Stimulated activated CD4-positive, alpha-beta T cell treated with anti-CD3 and anti-CD28 coated beads, Interleukin-12 subunit alpha, Interleukin-12 subunit beta, amount 100 ng/mL, for 4 hours (primary cell): Measurements from ENCODE around the gene REC8.

ENCODE experiments used
- DNase-seq: peaks from one replicate; pipeline ENCODE4 v3.0.0-alpha.2; 2020

Gene REC8

GRCh38 chr14:24171422-24172260 lies at the start of gene REC8:
Gene REC8, plus strand, starts transcription at chr14:24172080. Its CDS starts 473 bp downstream, at chr14:24172553.
- DNase-seq: peak; percentile 54

DNA sequence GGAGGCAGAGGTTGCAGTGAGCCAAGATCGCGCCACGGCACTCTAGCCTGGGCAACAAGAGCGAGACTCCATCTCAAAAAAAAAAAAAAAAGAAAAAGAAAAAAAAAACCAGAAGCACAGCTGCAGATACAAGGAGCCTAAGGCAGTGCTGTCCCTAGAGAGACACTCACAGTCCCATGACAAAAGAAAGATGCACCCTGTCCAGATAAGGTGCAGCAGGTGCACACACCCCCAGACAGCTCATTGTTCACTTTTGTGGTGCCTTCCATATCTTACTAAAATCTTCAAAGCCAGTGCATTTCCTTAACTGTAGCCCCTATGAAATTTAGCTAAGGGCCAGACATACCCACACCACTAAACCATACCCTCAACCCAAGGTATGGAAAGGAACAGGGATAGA lies 49.5 kb upstream of the REC8 start:
- DNase-seq: no peak

- no peak for DNase-seq
Measured at GRCh38 chr14:24122898-24123297, 49.0 kb upstream of the REC8 start.

DNA sequence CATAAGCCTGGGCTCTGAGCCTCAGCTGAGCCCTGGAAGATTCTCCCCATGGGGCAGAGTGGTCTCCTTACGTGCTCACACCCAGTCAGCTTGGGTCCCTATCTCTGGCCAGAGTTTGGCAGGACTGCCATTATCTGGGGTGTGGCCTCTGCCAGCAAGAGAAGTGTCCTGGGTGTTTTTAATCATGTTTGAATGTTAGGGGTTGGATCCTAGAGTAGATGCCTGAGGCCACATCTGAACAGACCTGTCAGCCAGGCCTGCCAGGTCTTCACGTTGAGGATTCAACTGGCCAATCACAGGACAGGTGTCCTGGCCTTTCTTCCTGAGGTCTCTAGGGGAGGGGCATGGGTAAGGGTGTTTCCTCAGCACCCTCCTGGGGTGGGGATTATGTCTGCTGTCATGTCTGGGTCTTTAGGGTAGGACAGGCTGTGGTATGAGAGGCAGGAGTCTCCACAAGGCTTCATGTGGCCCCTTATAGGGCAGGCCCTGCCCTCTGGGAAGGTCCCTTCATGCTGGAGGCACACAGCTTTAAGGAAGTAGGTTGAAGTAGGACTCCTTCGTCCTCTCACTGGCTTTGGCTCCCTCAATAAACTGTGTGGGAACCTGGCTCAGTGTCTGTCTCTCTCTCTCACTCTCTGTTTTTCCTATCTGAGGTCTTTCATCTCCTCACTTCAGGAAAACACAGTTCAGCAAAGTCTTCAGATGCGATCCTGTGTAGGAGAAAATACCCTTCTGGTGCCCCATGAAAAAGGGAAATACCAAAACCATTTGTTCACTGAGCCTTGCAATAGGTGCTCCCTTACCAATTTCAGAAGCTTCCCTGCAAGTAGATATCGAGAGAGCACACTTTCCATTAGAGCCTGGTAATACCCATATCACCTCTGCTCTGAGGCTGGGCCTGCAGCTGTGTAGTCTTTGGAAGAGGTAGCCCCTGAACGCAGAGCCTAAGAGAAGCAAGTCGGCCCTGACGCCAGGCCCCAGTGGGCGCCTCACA lies 48.2 kb upstream of the REC8 start:
- DNase-seq: no peak

DNA sequence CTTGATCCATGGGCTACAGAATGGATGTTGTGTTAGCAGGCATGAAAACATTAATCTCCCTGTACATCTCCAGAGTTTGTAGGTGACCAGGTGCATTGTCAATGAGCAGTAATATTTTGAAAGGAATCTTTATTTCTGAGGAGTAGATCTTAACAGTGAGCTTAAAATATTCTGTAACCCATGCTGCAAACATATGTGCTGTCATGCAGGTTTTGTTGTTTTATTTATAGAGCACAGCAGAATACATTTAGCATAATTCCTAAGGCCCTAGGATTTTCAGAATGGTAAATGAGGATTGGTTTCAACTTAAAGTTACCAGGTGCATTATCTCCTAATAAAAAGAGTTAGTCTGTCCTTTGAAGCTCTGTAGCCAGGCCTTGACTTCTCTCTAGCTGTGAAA lies 44.9 kb upstream of the REC8 start:
- no peak for DNase-seq

GRCh38 chr14:24127673-24128072 lies 44.2 kb upstream of the REC8 start:
- no peak for DNase-seq

GRCh38 chr14:24129410-24129998 lies 42.4 kb upstream of the REC8 start:
- DNase-seq: no peak

DNA sequence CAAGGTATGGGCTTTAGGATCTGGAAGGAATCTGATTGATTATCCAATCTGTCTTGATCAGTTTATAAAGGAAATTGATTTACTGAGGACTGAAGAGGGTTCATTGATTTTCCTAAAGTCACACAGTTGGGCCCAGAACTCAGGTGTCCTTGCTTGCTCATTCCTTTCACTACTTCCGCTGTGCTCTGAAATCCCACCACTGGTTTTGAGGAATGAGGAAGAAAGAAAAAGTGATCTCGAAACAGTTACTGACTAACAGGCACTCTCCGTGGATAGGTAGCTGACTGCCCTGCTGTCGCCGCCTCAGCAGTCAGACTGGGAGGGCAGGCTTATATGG lies 41.5 kb upstream of the REC8 start, which contains the start of gene FITM1:
Gene FITM1, plus strand, starts transcription at position 280 of the 337 bp plus-strand sequence. CDS start 905 bp downstream, outside the sequence.
- no peak for DNase-seq

- no peak for DNase-seq
Measured at GRCh38 chr14:24130717-24131548, 40.9 kb upstream of the REC8 start.

DNA sequence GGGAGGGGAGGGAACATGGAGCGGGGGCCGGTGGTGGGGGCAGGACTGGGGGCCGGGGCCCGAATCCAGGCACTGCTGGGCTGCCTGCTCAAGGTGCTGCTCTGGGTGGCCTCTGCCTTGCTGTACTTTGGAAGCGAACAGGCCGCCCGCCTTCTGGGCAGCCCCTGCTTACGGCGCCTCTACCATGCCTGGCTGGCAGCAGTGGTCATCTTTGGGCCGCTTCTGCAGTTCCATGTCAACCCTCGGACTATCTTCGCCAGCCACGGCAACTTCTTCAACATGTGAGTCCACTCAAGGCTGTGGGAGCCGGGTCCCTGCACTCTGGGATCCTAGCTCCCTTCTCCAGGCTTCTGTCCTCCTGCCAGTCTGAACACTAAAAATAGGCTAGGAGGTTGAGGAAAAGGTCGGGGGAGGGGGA lies 40.3 kb upstream of the REC8 start:
- no peak for DNase-seq

DNA sequence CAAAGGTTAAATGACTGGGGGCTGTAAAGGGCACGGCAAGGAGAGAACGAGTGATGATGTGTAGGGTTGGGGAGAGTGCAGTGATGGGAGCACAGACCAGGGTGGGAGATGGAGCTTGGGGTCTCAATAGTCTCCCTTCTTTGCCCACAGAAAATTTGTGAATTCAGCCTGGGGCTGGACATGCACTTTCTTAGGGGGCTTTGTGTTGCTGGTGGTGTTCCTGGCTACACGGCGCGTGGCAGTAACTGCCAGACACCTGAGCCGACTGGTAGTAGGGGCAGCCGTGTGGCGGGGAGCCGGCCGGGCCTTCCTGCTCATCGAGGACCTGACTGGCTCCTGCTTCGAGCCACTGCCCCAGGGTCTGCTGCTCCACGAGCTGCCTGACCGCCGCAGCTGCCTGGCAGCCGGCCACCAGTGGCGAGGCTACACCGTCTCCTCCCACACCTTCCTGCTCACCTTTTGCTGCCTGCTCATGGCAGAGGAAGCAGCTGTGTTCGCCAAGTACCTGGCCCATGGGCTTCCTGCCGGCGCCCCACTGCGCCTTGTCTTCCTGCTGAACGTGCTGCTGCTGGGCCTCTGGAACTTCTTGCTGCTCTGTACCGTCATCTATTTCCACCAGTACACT lies 39.7 kb upstream of the REC8 start:
- DNase-seq: peak; percentile 21

DNA sequence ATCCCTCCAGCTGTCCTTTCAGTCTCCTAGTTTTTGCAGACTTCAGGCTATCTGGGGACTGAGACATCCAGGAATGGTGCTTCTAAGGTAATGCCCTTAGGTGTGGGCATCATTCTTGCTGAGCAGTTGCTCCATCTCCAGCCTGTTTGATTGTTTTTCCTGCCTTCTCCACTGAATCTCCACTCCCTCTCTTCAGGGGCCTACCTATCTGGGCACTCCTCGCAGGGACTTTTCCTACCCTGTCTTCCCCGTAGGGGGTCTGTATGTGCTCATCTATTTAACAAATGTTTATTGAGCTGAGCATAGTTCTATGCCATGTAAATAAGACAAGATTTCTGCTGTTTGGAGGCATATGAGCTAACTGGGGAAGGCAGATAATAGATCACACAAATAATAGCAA lies 38.9 kb upstream of the REC8 start:
- no peak for DNase-seq

- no peak for DNase-seq
Measured at GRCh38 chr14:24133735-24134134, 38.1 kb upstream of the REC8 start.

DNA sequence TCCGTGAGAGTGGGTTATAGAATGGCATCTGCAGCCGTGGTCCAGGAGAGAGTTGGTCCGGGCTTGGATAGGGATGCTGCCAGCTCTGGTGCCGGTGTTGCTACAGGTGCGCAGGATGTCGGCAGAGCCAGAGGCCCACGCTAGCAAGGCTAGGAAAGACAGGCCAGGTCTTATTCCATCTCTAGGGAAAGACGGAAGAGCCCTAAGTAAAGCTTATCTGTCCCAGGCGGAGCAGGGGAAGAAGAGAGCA lies 36.4 kb upstream of the REC8 start:
- DNase-seq: no peak

- peak; percentile 94 for DNase-seq
Measured at GRCh38 chr14:24135834-24136683, 35.8 kb upstream of the REC8 start, which contains the start of gene PSME1. Gene PSME1, plus strand, starts transcription at chr14:24136194. Its CDS starts 69 bp downstream, at chr14:24136263.

DNA sequence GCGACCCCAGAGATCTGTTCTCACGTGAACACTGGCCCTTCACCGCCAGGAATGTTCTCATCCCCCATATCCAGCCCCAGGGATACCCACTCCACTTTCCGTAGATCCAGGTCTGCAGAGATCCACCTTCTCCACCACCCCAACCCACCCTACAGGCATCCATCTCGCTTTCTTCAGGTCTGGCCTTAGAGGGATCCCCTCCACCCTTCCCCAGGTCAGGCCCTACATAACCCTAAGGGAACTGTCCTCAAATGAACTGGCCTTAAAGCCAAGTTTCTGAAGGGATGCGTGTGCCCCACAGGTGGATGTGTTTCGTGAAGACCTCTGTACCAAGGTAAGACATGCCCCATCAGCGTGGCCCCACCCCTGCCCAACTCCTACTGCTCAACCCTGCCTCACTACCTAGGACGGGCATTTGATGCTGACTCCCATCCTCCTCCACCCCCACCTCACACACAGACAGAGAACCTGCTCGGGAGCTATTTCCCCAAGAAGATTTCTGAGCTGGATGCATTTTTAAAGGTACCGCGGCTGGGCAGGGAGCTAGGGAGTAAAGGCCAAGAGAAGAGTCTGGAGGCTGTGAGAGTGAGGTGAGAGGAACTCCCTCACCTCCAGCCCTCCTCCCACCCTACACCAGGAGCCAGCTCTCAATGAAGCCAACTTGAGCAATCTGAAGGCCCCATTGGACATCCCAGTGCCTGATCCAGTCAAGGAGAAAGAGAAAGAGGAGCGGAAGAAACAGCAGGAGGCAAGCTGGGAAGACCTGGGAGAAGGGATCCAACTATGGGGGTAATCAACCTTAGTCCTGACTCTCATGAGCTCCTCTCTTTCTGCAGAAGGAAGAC lies 35.0 kb upstream of the REC8 start:
- DNase-seq: no peak

- DNase-seq: no peak
Measured at GRCh38 chr14:24137529-24138395, 34.1 kb upstream of the REC8 start.

DNA sequence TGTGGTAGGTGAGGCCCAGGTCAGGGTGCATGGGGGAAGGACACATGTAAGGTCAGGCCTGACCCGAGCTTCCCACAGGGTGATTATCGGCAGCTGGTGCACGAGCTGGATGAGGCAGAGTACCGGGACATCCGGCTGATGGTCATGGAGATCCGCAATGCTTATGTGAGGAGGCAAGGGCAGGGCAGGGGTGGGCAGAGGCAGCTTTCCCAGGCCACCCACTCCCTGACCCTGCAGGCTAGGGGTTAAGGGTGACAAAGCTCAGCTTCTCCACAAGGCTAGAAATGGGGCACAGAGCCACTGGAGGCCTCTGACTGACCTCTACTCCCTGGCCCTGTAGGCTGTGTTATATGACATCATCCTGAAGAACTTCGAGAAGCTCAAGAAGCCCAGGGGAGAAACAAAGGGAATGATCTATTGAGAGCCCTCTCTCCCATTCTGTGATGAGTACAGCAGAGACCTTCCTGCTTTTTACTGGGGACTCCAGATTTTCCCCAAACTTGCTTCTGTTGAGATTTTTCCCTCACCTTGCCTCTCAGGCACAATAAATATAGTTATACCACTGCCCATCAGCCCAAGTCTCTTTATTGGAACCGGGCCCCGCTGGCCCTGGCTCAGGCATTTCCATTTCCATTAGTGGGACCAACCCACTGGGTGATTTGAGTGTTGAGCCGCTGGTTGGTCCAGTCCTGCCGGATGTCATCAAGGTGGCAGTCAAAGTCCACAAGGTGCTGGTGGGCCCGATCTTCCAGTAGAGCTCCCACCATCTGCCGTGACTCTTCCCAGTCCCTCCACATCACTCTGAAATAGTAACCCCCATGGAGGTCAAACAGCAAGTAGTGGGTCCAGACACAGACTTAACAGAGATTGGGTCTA lies 33.2 kb upstream of the REC8 start:
- DNase-seq: no peak
